IgD-negative memory B cell (primary cell): Measurements from ENCODE around the gene OR4F15. TPM values are rescaled to one million over a fixed set of nuclear protein-coding genes. Genes with fewer than 3 reads are reported as not detected.
"Not testable (repeated sequence)": the region's sequence is repeated elsewhere in the genome, so short reads cannot be mapped to it uniquely, and the experiment has no call there.

ENCODE experiments used
- H3K27ac Mint-ChIP-seq, 3 donors: one replicate each; pipeline ENCODE4 v1.8.0; 2020 to 2022; ENCODE audit warnings: mild to moderate bottlenecking in 3 of 3, mixed read lengths in 3 of 3, moderate library complexity in 1 of 3
- H3K27me3 Mint-ChIP-seq: one replicate; pipeline ENCODE4 v1.8.0; 2021; ENCODE audit warnings: mixed read lengths
- H3K36me3 Mint-ChIP-seq: one replicate; pipeline ENCODE4 v1.8.0; 2020; ENCODE audit warnings: mild to moderate bottlenecking, mixed read lengths
- H3K4me1 Mint-ChIP-seq, 3 donors: one replicate each; pipeline ENCODE4 v1.8.0; 2020 to 2022; ENCODE audit warnings: mixed read lengths in 3 of 3, mild to moderate bottlenecking in 1 of 3
- H3K4me3 Mint-ChIP-seq, 4 donors: one replicate each; pipeline ENCODE4 v1.8.0; 2020 to 2022; ENCODE audit warnings: mild to moderate bottlenecking in 4 of 4, mixed read lengths in 4 of 4, moderate library complexity in 3 of 4
- H3K9me3 Mint-ChIP-seq, 3 donors: one replicate each; pipeline ENCODE4 v1.8.0; 2020 to 2021; ENCODE audit warnings: mixed read lengths in 3 of 3, mild to moderate bottlenecking in 1 of 3
- polyA plus RNA-seq: library from polyadenylated mRNA; unstranded; fragments of 300-500 nt; fragmentation: Illumina TruSeq; gene quantifications from one replicate; pipeline ENCODE4 v1.2.3, GENCODE V29; 2021

OR4F15 gene, protein sequence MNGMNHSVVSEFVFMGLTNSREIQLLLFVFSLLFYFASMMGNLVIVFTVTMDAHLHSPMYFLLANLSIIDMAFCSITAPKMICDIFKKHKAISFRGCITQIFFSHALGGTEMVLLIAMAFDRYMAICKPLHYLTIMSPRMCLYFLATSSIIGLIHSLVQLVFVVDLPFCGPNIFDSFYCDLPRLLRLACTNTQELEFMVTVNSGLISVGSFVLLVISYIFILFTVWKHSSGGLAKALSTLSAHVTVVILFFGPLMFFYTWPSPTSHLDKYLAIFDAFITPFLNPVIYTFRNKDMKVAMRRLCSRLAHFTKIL
- not detected for polyA plus RNA-seq

DNA sequence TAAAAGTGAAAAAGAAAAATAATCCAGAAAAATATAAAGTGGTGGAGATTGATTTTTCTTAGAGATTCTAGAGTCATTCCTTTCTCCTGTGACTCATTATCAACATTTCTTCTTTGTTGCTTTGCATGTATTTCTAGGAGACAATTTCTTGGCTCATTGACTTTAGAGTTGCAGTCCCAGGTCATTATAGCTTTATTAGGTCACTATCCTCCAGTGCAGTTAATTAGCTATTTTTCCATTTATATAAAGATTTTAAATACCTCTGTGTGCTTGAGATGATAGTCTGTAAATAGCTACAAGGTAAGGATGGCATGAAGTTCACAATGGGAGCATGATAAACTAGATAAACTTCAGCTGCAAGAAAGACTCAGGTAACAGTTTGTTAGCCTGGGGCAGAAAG, at the start of gene OR4F15:
OR4F15 (plus strand) TSS at position 301 of the 400 bp plus-strand sequence. CDS start 5,985 bp downstream, outside the sequence.
- no peak within 1 kb of the TSS for H3K27ac Mint-ChIP-seq

DNA sequence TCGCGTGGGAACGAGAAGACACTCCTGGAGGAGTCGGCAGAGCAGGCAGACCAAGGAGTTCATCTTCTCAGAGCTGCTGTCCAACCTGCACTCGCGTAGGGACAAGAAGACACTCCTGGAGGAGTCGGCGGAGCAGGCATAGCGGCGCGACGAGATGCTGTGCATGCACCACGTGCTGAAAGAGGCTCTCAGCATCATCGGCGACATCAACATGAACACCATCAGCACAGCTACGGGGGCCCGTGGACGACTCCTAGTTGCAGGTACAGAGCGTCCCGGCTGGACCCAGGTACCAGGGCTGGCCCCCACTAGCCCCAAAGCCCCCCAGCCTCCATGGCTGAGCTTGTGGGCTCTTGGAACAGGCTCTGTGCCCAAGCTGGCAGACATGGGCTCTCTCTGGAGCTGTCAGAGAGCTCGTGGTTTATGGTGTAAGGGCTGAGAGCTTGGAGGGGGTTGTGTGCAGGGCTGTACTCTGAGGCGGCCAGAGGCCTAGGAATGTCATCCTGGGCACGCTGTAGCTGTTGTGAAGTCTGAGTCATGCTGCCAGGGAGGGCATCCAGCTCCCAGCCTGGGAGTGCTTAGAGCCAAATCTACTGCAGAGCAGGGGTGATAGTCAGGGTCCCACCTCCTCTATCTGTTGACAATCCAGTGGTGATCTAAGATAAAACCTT, 47.2 kb upstream of the OR4F15 start:
- not testable (repeated sequence) for H3K27me3 Mint-ChIP-seq, H3K27ac Mint-ChIP-seq, H3K4me1 Mint-ChIP-seq, H3K4me3 Mint-ChIP-seq, H3K36me3 Mint-ChIP-seq, H3K9me3 Mint-ChIP-seq

More for the DNA sequence above, at the start of gene OR4F15:
- Mint-ChIP-seq H3K36me3 (no peaks in the 10 kb centered on the region), H3K4me3 (no peak within 1 kb of the TSS), H3K9me3 (peaks cover 0 to 4% (median 2%) of the 10 kb centered on the region in 3 donors), H3K27me3 (peaks cover 13% of the 10 kb centered on the region), H3K4me1 (no peaks in the 10 kb centered on the region)

DNA sequence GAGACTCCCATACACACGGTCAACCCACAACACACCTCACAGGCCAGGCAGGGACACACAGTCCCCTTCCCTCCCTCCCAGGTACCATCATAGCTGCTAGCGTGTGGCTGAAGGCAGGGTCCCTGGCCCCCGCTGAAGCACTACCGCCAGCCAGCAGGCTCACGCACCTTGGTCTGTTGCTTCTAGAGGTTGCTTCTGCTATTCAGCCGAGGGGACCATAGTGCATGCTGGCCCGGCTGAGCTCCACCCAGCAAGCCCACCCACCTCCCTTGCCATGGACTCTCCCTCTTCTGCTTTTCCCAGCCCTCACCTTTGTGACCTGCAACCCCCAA, 46.7 kb upstream of the OR4F15 start:
- H3K4me1 Mint-ChIP-seq, H3K4me3 Mint-ChIP-seq, H3K36me3 Mint-ChIP-seq, H3K27ac Mint-ChIP-seq, H3K27me3 Mint-ChIP-seq, H3K9me3 Mint-ChIP-seq: not testable (repeated sequence)

DNA sequence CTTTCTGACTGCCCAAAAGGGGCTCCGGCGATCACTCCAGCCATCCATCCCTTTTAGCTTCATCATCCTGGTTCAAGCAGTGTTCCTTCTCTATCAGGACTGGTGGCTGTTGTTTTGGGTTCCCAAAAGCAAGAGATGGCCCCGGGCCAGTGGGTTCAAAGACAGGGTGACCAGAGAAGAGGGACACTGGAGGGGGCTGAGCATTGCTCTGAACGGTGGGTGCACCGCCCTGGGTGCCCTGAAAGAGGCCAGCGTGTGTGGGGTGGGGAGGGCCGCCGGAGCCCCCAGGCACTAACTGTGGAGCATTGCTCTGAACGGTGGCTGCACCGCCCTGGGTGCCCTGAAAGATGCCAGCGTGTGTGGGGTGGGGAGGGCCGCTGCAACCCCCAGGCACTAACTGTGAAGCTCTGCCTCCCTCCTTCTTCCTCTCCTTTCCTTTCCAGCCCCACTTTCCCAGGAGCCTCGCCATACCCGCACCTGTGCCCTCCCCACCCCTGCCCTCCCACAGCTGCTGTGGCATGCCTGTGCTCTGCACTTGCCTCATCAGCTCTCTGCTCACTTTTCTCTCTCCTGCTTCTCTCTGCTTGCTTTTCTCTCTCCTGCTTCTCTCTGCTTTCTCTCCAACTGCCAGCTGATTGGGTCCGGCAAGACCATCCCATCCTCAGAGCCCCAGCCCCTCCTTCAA, 46.1 kb upstream of the OR4F15 start:
- no peaks in the 10 kb centered on the region for H3K9me3 Mint-ChIP-seq

DNA sequence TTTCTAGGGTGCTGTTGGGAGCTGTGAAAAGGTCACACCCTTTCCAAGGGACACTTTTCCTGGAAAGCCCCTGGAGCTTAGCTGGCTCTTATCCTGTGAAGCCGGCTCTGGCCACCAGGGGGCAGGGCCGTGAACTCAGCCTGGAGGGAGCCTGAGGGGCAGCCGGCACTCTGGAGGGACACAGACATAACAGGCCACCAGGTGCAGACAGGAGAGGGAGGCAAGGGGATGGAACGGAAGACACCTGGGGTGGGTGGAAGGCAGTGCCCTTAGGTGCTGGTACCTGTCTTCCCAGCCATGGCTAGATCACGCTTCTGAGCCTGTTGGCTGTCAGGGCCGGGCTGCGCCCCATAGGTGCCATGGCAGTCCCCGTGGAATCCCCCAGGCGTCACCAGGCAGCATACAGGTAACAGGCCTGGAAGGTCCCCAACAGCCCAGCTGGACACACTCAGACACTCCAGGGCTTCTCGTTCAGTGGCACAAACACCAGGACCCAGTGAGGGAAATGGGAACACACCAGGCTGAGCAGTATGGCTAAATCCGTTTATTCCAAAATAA, 44.8 kb upstream of the OR4F15 start:
- H3K4me3 Mint-ChIP-seq, H3K9me3 Mint-ChIP-seq, H3K27ac Mint-ChIP-seq, H3K4me1 Mint-ChIP-seq, H3K27me3 Mint-ChIP-seq, H3K36me3 Mint-ChIP-seq: not testable (repeated sequence)

More for the DNA sequence above, 46.1 kb upstream of the OR4F15 start:
- no peaks in the 10 kb centered on the region for H3K27me3 Mint-ChIP-seq
- H3K4me1 Mint-ChIP-seq: no peaks in the 10 kb centered on the region
- no peak overlapping the region for H3K4me3 Mint-ChIP-seq
- no peak overlapping the region for H3K27ac Mint-ChIP-seq
- H3K36me3 Mint-ChIP-seq: no peaks in the 10 kb centered on the region

DNA sequence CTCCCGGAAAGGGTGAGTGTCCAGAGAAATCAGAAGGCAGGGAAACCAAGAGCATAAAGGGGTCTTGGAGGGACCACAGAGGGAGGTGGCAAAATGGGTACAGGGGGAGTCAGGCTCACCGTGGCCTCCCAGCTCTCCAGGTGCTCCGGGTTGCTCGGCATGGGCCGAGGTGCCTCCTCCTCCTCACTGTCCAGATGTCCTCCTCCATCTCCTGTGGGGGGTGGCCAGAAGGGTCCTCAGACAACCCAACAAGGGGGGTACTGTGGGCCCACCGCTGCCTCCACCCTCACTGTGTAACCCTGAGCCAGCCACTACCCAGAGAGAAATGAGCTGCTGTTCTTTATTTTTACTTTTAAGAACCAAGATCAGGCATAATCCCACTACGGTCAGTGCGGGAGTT, 39.1 kb upstream of the OR4F15 start:
- Mint-ChIP-seq H3K4me3 (no peak overlapping the region), H3K4me1 (no peaks in the 10 kb centered on the region), H3K36me3 (peaks cover 4% of the 10 kb centered on the region), H3K27me3 (no peaks in the 10 kb centered on the region), H3K9me3 (peaks cover 0 to 2% (median 0%) of the 10 kb centered on the region in 3 donors), H3K27ac (no peak overlapping the region)

DNA sequence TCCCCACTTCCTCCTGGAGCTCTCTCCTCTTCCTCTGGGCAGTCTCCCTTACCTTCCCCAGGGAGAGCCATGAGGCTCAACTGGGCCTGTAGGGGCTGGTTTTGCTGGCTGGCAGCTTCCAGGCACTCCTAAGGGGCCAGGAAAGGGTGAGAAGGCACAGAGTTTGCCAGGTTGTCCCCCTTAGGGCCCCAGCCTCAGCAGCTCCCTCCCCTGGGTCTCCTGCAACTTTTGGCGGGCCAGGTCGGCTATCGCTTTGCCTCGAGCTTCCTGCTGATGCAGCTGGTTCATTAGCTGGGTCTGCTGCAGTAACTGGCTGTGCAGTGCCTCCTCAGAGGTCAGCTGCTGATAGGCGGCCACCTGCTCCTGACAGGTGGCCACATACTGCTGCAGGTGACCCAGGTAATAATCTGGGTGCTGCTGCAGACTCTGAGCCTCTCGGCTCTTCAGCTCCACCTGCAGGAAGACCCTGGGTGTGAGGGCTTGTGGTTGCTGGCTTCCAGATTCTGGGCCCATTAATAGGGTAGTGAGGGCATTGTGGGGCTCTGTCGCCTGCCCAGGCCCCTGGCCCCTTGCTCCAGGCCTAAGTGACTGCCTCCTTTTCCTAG, 38.4 kb upstream of the OR4F15 start:
- H3K27me3 Mint-ChIP-seq: no peaks in the 10 kb centered on the region
- H3K4me3 Mint-ChIP-seq: no peak overlapping the region
- peaks cover 0 to 2% (median 0%) of the 10 kb centered on the region in 3 donors for H3K9me3 Mint-ChIP-seq
- peaks cover 4% of the 10 kb centered on the region for H3K36me3 Mint-ChIP-seq
- H3K27ac Mint-ChIP-seq: peak overlapping the region in 1 of 3 donors; percentile 27
- no peaks in the 10 kb centered on the region for H3K4me1 Mint-ChIP-seq

DNA sequence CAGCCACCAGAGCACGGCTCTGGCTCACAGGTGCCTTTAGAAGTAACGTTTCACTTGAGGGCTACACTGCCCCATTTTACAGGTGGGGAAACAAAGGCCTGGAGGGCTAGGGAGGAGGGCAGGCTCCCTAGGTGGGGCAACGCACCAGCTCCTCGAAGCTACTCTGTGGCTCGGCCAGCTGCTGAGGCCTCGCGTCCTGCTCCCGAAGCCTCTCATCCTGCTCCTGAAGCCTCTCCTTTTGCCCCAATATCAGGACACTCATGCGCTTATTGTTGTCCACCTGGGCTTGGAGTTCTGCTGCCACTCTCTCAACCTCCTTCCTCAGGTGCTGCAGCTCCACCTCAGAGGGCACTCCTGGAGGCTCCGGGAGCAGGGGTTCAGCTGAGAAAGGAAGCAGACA, 36.9 kb upstream of the OR4F15 start:
- peaks cover 4% of the 10 kb centered on the region for H3K27me3 Mint-ChIP-seq
- peaks cover 4% of the 10 kb centered on the region for H3K36me3 Mint-ChIP-seq
- no peak overlapping the region for H3K27ac Mint-ChIP-seq
- no peaks in the 10 kb centered on the region for H3K4me1 Mint-ChIP-seq
- H3K9me3 Mint-ChIP-seq: peaks cover 0 to 2% (median 0%) of the 10 kb centered on the region in 3 donors
- no peak overlapping the region for H3K4me3 Mint-ChIP-seq

DNA sequence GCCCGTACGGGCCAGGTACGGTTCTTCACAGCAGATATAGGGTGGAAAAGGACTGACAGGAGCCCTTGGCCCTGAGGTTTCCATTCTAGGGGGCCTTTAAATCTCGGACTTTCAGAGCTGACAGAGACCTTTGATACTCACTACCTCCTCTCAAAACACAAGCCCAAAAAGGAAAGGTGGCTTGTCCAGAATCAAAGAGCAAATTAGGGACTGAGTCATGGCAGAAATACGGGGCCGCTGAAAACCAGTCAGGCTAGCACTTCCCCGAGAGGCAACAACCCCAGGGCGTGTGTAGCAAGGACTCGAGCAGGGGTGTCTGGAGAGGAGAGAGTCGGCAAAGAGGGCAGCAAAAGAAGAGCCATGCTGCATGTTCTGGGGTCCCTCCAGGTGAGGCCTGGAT, 33.4 kb upstream of the OR4F15 start:
- not testable (repeated sequence) for H3K4me3 Mint-ChIP-seq, H3K9me3 Mint-ChIP-seq, H3K4me1 Mint-ChIP-seq, H3K36me3 Mint-ChIP-seq, H3K27me3 Mint-ChIP-seq
- peak overlapping the region in 1 of 3 donors; percentile 40 for H3K27ac Mint-ChIP-seq

DNA sequence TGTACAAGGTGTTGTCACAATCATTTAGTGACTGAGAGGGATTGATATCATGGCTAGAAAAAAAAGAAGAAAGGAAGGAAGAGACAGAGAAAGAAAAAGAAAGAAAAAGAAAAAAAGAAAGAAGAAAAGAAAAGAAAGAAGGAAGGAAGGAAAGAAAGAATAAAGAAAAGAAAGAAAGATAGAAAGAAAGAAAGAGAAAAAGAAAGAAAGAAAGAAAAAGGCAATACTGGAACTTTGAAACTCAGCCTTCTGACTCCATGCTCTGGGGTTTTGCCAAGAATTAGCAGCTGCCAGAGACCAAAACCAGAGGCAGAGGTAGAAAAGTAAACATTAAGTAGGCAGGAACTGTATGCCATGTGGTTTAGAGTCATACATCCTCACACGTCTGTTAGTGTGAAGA, 31.8 kb upstream of the OR4F15 start:
- H3K36me3 Mint-ChIP-seq, H3K27ac Mint-ChIP-seq, H3K9me3 Mint-ChIP-seq, H3K4me3 Mint-ChIP-seq, H3K4me1 Mint-ChIP-seq, H3K27me3 Mint-ChIP-seq: not testable (repeated sequence)

DNA sequence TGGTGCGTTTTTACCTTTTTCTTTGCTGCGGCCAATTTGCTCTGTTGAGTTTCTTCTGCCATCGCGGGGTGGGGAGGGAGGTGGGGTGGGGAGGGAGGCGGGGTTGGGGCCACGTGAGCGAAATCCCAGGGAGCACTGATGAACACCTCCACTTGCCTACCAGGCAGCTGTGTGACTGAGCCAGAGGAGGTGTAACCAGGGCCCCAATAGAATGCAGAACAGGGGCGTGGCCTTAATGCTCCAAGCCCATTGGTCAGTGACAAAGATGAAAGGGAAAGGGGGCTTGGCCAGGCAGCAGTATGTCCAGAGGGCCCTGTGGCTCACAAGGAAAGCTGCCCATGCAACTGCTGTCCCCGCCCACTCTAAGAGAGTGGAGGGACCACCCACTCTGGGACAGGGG, 30.1 kb upstream of the OR4F15 start:
- Mint-ChIP-seq H3K9me3 (peaks cover 0 to 1% (median 1%) of the 10 kb centered on the region in 3 donors), H3K27me3 (peaks cover 8% of the 10 kb centered on the region), H3K4me1 (peaks cover 0 to 2% (median 0%) of the 10 kb centered on the region in 3 donors), H3K36me3 (no peaks in the 10 kb centered on the region), H3K4me3 (no peak overlapping the region), H3K27ac (no peak overlapping the region)

DNA sequence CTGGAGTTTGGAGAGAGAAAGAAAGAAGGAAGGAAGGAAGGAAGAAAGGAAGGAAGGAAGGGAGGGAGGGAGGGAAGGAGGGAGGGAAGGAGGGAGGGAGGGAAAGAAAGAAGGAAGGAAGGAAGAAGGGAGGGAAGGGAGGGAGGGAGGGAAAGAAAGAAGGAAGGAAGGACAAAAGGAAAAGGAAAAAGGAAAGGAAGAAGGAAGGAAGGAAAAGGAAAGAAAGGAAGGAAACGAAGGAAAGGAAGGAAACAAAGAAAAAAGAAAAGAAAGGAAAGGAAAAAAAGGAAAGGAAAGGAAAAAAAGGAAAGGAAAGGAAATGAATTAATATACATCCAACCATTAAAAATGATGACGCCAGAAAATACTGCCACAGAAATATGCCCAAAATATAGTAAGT, 27.4 kb upstream of the OR4F15 start:
- Mint-ChIP-seq H3K27me3 (peaks cover 4% of the 10 kb centered on the region), H3K4me3 (no peak overlapping the region), H3K36me3 (no peaks in the 10 kb centered on the region), H3K27ac (no peak overlapping the region), H3K4me1 (peaks cover 0 to 2% (median 0%) of the 10 kb centered on the region in 3 donors), H3K9me3 (peaks cover 0 to 1% (median 1%) of the 10 kb centered on the region in 3 donors)

DNA sequence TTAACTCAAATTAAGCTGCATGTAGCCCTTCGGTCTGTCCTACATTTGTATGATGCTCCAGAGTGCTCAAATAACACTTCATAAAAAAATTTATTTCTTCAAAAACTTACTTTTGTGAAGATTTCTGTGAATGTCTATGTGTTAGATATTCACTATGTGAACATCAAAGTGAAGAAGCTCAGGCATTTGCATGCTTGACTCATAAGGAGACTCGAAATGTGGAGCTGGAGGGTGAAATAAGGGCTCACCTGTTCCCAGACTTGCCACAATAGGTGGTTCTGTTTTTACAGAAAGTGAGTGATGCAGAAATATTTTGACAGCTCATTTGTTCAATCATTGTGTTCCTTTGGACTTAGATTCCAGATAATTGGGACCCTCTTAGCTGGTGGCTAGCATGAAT, 25.6 kb upstream of the OR4F15 start:
- H3K9me3 Mint-ChIP-seq, H3K27me3 Mint-ChIP-seq, H3K4me3 Mint-ChIP-seq, H3K4me1 Mint-ChIP-seq, H3K36me3 Mint-ChIP-seq, H3K27ac Mint-ChIP-seq: not testable (repeated sequence)

DNA sequence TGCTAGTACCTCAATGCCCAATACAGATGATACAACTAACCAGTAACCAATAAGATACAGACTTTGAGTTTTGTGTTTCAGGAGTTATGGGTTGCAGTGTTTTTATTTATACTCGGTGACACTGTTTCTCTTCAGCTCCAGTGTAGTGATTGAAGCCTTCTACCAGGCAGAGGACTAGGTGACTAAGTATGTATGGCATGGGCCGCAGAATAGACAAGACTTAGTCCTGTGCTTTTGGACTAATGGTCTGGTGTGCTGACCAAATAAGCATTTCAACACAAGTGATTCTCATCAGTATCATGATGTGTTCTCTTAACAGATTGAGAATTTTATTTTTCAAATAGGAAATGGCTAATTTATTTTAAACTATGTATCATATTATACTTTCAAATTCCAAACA, 24.0 kb upstream of the OR4F15 start:
- not testable (repeated sequence) for H3K4me1 Mint-ChIP-seq, H3K36me3 Mint-ChIP-seq, H3K4me3 Mint-ChIP-seq, H3K27ac Mint-ChIP-seq, H3K9me3 Mint-ChIP-seq, H3K27me3 Mint-ChIP-seq

DNA sequence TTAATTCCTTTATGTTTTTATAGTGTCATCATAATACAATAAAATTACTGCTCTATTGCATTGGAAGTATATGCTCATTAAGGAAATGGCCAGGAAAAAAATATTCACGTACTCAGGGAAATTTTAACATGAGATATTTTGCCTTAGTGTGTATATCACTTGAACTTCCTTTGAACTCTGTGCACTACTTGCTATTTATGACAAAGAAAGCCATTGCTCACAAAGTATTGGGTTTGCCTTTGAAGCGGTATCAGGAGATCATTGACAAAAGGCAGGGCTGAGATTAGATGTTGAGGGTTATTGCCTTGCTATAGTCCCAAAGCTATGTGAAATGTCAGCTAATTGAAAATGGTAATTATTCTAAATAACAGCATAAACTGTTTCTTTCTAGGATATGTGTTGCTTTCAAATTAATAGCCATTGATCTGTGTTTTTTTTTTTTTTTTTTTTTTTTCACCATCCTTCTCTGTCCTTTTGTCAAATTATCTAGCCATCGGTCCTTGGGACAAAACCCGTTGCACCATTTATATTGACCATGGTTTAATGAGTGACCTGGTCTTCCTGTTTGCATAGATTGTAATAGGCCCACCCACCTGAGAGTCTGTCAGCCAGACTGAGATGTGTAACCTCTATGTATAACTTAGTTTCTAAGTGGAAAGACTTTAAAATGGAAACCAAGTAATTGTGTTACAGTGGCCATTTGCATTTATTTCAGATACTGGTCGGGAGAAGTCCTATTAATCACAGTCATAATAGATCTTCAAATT, 23.3 kb upstream of the OR4F15 start:
- H3K27me3 Mint-ChIP-seq, H3K36me3 Mint-ChIP-seq, H3K4me3 Mint-ChIP-seq, H3K27ac Mint-ChIP-seq, H3K4me1 Mint-ChIP-seq, H3K9me3 Mint-ChIP-seq: not testable (repeated sequence)
